ENCODE data around the gene DHRS4. TPM values are rescaled to one million over a fixed set of nuclear protein-coding genes. Genes with fewer than 3 reads are reported as not detected.

Gene DHRS4
- total and polyA plus RNA-seq, 2 of the 13 experiments (the other 11 are each of a cell fraction or from before 2014, with no cell fraction given): 23.9 to 45.1 TPM

GRCh38 chr14:24011051-24011450 lies 57.5 kb downstream of the DHRS4 start:
- Histone ChIP-seq H3K27me3 (ENCODE audit: control insufficient read depth in 1 of 2, insufficient read depth in 2 of 2, low read length in 2 of 2) (no peaks in the 10 kb centered on the region), H3K9me3 (ENCODE audit: low read length) (no peaks in the 10 kb centered on the region), H2AFZ (ENCODE audit: low read length) (no peak overlapping the region), H3K36me3 (replicated peaks in 1 of 2; ENCODE audit: control insufficient read depth in 1 of 2, insufficient read depth in 2 of 2, low read length in 2 of 2) (no peaks in the 10 kb centered on the region), H3K79me2 (ENCODE audit: insufficient read depth, low read length) (no peaks in the 10 kb centered on the region), H3K9ac (ENCODE audit: insufficient read depth, low read depth, low read length) (no peak overlapping the region), H3K4me3 (replicated peaks in 1 of 3; ENCODE audit: insufficient read depth in 1 of 3, low read depth in 2 of 3, low read length in 3 of 3) (no peak overlapping the region), H4K20me1 (ENCODE audit: insufficient read depth, low read length) (no peaks in the 10 kb centered on the region), H3K27ac (ENCODE audit: extremely low read length, insufficient read depth, low read length) (no peak overlapping the region), H3K4me2 (ENCODE audit: low read depth, low read length) (no peak overlapping the region), H3K4me1 (ENCODE audit: insufficient read depth, low read length) (peaks cover 64% of the 10 kb centered on the region)
- intact Hi-C loops (cut with micrococcal nuclease; ENCODE audit: unreplicated experiment): no loop called here
- no TSS peak for BruUV-seq (replicated peaks)
- in situ Hi-C loops (cut with HindIII; ENCODE audit: extremely low pct_ligation_motif_present, low pct_unique_long_range_greater_than_20kb): loop anchor here (5.0 kb wide), 2 partner anchors 39 to 81 kb away; partner anchors contain the start of gene PCK2
- no peak for FAIRE-seq
- ChIA-PET CTCF (ENCODE audit: low intra/inter-chr PET ratio, low total read pairs) (interaction anchor here (4.3 kb wide), 1 partner anchor 25 kb away, joined by 85 read pairs; no protein-coding TSS in a partner anchor), POLR2A (no interaction called here)
- DNase-seq (ENCODE audit: low spot score): no peak
- WGBS (ENCODE audit: low lambda C conversion rate): 80% methylated on average over 2 of the region's 2 CpGs
- ATAC-seq: no peak
- TF ChIP-seq, protein P1, sequence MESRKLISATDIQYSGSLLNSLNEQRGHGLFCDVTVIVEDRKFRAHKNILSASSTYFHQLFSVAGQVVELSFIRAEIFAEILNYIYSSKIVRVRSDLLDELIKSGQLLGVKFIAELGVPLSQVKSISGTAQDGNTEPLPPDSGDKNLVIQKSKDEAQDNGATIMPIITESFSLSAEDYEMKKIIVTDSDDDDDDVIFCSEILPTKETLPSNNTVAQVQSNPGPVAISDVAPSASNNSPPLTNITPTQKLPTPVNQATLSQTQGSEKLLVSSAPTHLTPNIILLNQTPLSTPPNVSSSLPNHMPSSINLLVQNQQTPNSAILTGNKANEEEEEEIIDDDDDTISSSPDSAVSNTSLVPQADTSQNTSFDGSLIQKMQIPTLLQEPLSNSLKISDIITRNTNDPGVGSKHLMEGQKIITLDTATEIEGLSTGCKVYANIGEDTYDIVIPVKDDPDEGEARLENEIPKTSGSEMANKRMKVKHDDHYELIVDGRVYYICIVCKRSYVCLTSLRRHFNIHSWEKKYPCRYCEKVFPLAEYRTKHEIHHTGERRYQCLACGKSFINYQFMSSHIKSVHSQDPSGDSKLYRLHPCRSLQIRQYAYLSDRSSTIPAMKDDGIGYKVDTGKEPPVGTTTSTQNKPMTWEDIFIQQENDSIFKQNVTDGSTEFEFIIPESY (CRISPR knock-in tag; IDR thresholded peaks at IDR 0.05): no peak
- TF ChIP-seq ZNF644 (CRISPR knock-in tag; IDR thresholded peaks at IDR 0.05; ENCODE audit: low read depth): no peak
- TF ChIP-seq, protein P2, sequence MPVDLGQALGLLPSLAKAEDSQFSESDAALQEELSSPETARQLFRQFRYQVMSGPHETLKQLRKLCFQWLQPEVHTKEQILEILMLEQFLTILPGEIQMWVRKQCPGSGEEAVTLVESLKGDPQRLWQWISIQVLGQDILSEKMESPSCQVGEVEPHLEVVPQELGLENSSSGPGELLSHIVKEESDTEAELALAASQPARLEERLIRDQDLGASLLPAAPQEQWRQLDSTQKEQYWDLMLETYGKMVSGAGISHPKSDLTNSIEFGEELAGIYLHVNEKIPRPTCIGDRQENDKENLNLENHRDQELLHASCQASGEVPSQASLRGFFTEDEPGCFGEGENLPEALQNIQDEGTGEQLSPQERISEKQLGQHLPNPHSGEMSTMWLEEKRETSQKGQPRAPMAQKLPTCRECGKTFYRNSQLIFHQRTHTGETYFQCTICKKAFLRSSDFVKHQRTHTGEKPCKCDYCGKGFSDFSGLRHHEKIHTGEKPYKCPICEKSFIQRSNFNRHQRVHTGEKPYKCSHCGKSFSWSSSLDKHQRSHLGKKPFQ (CRISPR knock-in tag; IDR thresholded peaks at IDR 0.05; ENCODE audit: insufficient replicate concordance): no peak
- no peak for TF ChIP-seq SOX13 (IDR thresholded peaks at IDR 0.05)
- TF ChIP-seq SOX13 (CRISPR knock-in tag; conservative IDR thresholded peaks at IDR 0.05 in 1 of 2, IDR thresholded peaks at IDR 0.05 in 1 of 2): no peak
- TF ChIP-seq CHCHD3 (CRISPR knock-in tag; IDR thresholded peaks at IDR 0.05): no peak
- TF ChIP-seq POLR2AphosphoS2 (IDR thresholded peaks at IDR 0.05; ENCODE audit: low read depth, low read length): no peak
- no peak for TF ChIP-seq ZNF432 (CRISPR knock-in tag; IDR thresholded peaks at IDR 0.05; ENCODE audit: borderline replicate concordance)
- TF ChIP-seq, protein P3, sequence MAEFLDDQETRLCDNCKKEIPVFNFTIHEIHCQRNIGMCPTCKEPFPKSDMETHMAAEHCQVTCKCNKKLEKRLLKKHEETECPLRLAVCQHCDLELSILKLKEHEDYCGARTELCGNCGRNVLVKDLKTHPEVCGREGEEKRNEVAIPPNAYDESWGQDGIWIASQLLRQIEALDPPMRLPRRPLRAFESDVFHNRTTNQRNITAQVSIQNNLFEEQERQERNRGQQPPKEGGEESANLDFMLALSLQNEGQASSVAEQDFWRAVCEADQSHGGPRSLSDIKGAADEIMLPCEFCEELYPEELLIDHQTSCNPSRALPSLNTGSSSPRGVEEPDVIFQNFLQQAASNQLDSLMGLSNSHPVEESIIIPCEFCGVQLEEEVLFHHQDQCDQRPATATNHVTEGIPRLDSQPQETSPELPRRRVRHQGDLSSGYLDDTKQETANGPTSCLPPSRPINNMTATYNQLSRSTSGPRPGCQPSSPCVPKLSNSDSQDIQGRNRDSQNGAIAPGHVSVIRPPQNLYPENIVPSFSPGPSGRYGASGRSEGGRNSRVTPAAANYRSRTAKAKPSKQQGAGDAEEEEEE (CRISPR knock-in tag; IDR thresholded peaks at IDR 0.05; ENCODE audit: borderline replicate concordance): no peak
- peak; percentile 43 for TF ChIP-seq RAD51 (IDR thresholded peaks at IDR 0.05; ENCODE audit: borderline replicate concordance)
- TF ChIP-seq SIX4 (CRISPR knock-in tag; IDR thresholded peaks at IDR 0.05): no peak
- TF ChIP-seq GLI4 (CRISPR knock-in tag; IDR thresholded peaks at IDR 0.05; ENCODE audit: borderline replicate concordance): no peak
- no peak for TF ChIP-seq ISX (CRISPR knock-in tag; conservative IDR thresholded peaks at IDR 0.05)
- TF ChIP-seq ZNF34 (CRISPR knock-in tag; IDR thresholded peaks at IDR 0.05; ENCODE audit: borderline replicate concordance): no peak
- no peak for TF ChIP-seq HCFC1 (IDR thresholded peaks at IDR 0.05; ENCODE audit: low read depth, low read length)
- peak; percentile 36; the same call in 1 of the 2 replicates for TF ChIP-seq JUNB (CRISPR knock-in tag; IDR thresholded peaks at IDR 0.05; ENCODE audit: borderline replicate concordance)
- no peak for TF ChIP-seq NFYB (CRISPR knock-in tag; IDR thresholded peaks at IDR 0.05)
- TF ChIP-seq ZFP90 (CRISPR knock-in tag; IDR thresholded peaks at IDR 0.05; ENCODE audit: borderline replicate concordance): no peak
- peak; percentile 85 for TF ChIP-seq ZNF282 (IDR thresholded peaks at IDR 0.05; ENCODE audit: partially characterized antibody)
- TF ChIP-seq NFRKB (IDR thresholded peaks at IDR 0.05): 0 out of 2 replicates have a peak, but pooled peaks have one; percentile 14
- TF ChIP-seq PLRG1 (conservative IDR thresholded peaks at IDR 0.05): 0 out of 2 replicates have a peak, but pooled peaks have one; percentile 7
- peak; percentile 60; the same call in 1 of the 2 replicates for TF ChIP-seq NONO (IDR thresholded peaks at IDR 0.05)
- TF ChIP-seq NONO (CRISPR knock-in tag; conservative IDR thresholded peaks at IDR 0.05): no peak
